HCT116 (cell line): ENCODE measurements around the gene TBC1D4. TPM values are rescaled to one million over a fixed set of nuclear protein-coding genes. Genes with fewer than 3 reads are reported as not detected.

Experiments used
- ATAC-seq: fragments of 200-7000 bp; cut with Tn5 transposase; 2 replicates; pipeline ENCODE4 v1.9.1; 2020; ENCODE audit warnings: mild to moderate bottlenecking, moderate library complexity
- BruUV-seq: library from RNA; stranded (reverse); fragments of 400-500 nt; replicated peaks from 2 replicates; lab custom pipeline; 2021; lab: Mats Ljungman, UMichigan
- CTCF ChIA-PET: fragments of 300-600 bp; sonication (Branson Sonifier 250); formaldehyde crosslinking; loops from one replicate; lab custom pipeline; 2021; ENCODE audit warnings: antibody characterized with exemption; lab: Charles Lee
- POLR2A ChIA-PET: fragments of 300-600, 350-600 bp; sonication (Branson Sonifier 250); formaldehyde crosslinking; loops from one replicate; lab custom pipeline; 2021; ENCODE audit warnings: antibody characterized with exemption; lab: Charles Lee
- RAD21 ChIA-PET, 2 experiments: fragments of 300-600 bp; sonication (Branson Sonifier 250); formaldehyde crosslinking; loops; one replicate each; lab custom pipeline; 2023; ENCODE audit warnings: low total read pairs in 2 of 2; ENCODE audit not compliant: uncharacterized antibody in 2 of 2, unreplicated experiment in 2 of 2, low non-redundant PET in 1 of 2; lab: Charles Lee
- DNase-seq: peaks from one replicate; pipeline ENCODE4 v3.0.0-alpha.2; 2010; ENCODE audit warnings: low read depth, low spot score
- H2AFZ ChIP-seq: fragments of 200-600 bp; shearing (Covaris generic), sonication (generic); 2 replicates; pipeline ENCODE4 v1.6.1; 2017; ENCODE audit warnings: low read depth, mixed run types, mixed read lengths, antibody characterized with exemption, low read length; ENCODE audit not compliant: poor library complexity, severe bottlenecking
- H3K27ac ChIP-seq: 2 replicates; pipeline ENCODE4 v1.5.1; 2012; ENCODE audit warnings: low read depth, low read length
- H3K27me3 ChIP-seq: fragments of 200-600 bp; sonication (generic); 2 replicates; pipeline ENCODE4 v1.6.1; 2016; ENCODE audit warnings: mixed run types, low read length, mixed read lengths; ENCODE audit not compliant: insufficient read depth
- H3K36me3 ChIP-seq, 2 experiments: fragments of 200-500 bp in 1 of 2; fragments of 200-600 bp in 1 of 2; sonication (Bioruptor generic) in 1 of 2; sonication (generic) in 1 of 2; 2 replicates each; pipeline versions ENCODE4 v1.5.1 to v1.6.1; 2014 to 2016; ENCODE audit warnings: low read length in 2 of 2, inconsistent platforms in 1 of 2, mixed read lengths in 1 of 2, mixed run types in 1 of 2; ENCODE audit not compliant: insufficient read depth in 2 of 2, control insufficient read depth in 1 of 2
- H3K4me1 ChIP-seq, 2 experiments: fragments of 200-600 bp in 1 of 2; sonication (generic) in 1 of 2; 2 replicates each; pipeline versions ENCODE4 v1.5.1 to v1.6.1; 2012 to 2017; ENCODE audit warnings: low read length in 2 of 2, inconsistent platforms in 1 of 2, mild to moderate bottlenecking in 1 of 2, mixed read lengths in 1 of 2, mixed run types in 1 of 2, moderate library complexity in 1 of 2; ENCODE audit not compliant: insufficient read depth in 2 of 2, control insufficient read depth in 1 of 2
- H3K4me2 ChIP-seq: fragments of 200-600 bp; sonication (generic); 2 replicates; pipeline ENCODE4 v1.6.1; 2017; ENCODE audit warnings: mixed run types, low read length, mixed read lengths
- H3K4me3 ChIP-seq, 2 experiments: fragments of 200-600 bp in 1 of 2; sonication (generic) in 1 of 2; replicated peaks in 1 of 2; 2 replicates each; pipeline ENCODE4 v1.5.1; 2011 to 2016; ENCODE audit warnings: low read length in 2 of 2, control low read depth in 1 of 2, low read depth in 1 of 2, mild to moderate bottlenecking in 1 of 2, mixed read lengths in 1 of 2, mixed run types in 1 of 2
- H3K79me2 ChIP-seq: fragments of 200-600 bp; sonication (generic); 2 replicates; pipeline ENCODE4 v1.6.1; 2017; ENCODE audit warnings: mild to moderate bottlenecking, mixed run types, low read length, moderate library complexity, mixed read lengths; ENCODE audit not compliant: insufficient read depth
- H3K9ac ChIP-seq: fragments of 200-600 bp; sonication (generic); 2 replicates; pipeline ENCODE4 v1.6.1; 2016; ENCODE audit warnings: low read length, mixed read lengths
- H3K9me2 ChIP-seq: fragments of 200-600 bp; sonication (generic), shearing (Covaris generic); 2 replicates; pipeline ENCODE4 v1.6.1; 2017; ENCODE audit warnings: mixed run types, mild to moderate bottlenecking, moderate library complexity; ENCODE audit not compliant: insufficient read depth
- H3K9me3 ChIP-seq, 2 experiments: fragments of 200-500 bp in 1 of 2; fragments of 200-600 bp in 1 of 2; sonication (Bioruptor generic) in 1 of 2; sonication (generic) in 1 of 2; 2 replicates each; pipeline ENCODE4 v1.6.1; 2014 to 2017; ENCODE audit warnings: low read length in 2 of 2, mixed read lengths in 2 of 2, inconsistent platforms in 1 of 2, low read depth in 1 of 2, mild to moderate bottlenecking in 1 of 2, mixed run types in 1 of 2, moderate library complexity in 1 of 2; ENCODE audit not compliant: control insufficient read depth in 1 of 2, insufficient read depth in 1 of 2
- H4K20me1 ChIP-seq: fragments of 200-600 bp; sonication (generic), shearing (Covaris generic); 2 replicates; pipeline ENCODE4 v1.6.1; 2017; ENCODE audit warnings: mixed run types, mild to moderate bottlenecking, moderate library complexity; ENCODE audit not compliant: insufficient read depth
- CBX3 ChIP-seq: IDR thresholded peaks from 2 replicates; pipeline ENCODE4 v1.6.1; 2012; ENCODE audit warnings: low read depth
- EZH2 ChIP-seq: fragments of 200-600 bp; sonication (generic); IDR thresholded peaks from 2 replicates; pipeline ENCODE4 v1.6.1; 2017; ENCODE audit warnings: antibody characterized with exemption, mixed run types
- FOSL1 ChIP-seq: IDR thresholded peaks from 2 replicates; pipeline ENCODE4 v1.6.1; 2012; ENCODE audit warnings: low read depth
- MAX ChIP-seq: IDR thresholded peaks from 2 replicates; pipeline ENCODE4 v1.6.1; 2012
- POLR2A ChIP-seq: IDR thresholded peaks from 2 replicates; pipeline ENCODE4 v1.7.0; 2011; ENCODE audit warnings: borderline replicate concordance; ENCODE audit not compliant: insufficient read depth, insufficient read length; ENCODE audit errors: extremely low read depth
- SP1 ChIP-seq: IDR thresholded peaks from 2 replicates; pipeline ENCODE4 v1.6.1; 2012; ENCODE audit warnings: low read depth
- ZBTB33 ChIP-seq: IDR thresholded peaks from 2 replicates; pipeline ENCODE4 v1.6.1; 2011; ENCODE audit warnings: mild to moderate bottlenecking, low read length, moderate library complexity; ENCODE audit not compliant: insufficient replicate concordance; ENCODE audit errors: extremely low read depth
- intact Hi-C: fragments of 100-400 bp; cut with micrococcal nuclease; formaldehyde crosslinking; loops from 2 replicates; pipeline ENCODE4 v1.10.0; 2022
- total RNA-seq: library from RNA; stranded (reverse); gene quantifications from one replicate; pipeline ENCODE4 v1.2.1, GENCODE V29; 2021; ENCODE audit not compliant: unreplicated experiment

TBC1D4 gene
- total RNA-seq, 1 experiment from 2014 or later = 24.6 TPM

- H3K4me3 ChIP-seq = no peak overlapping the region
- peaks cover 16% of the 10 kb centered on the region; the same call in 1 of the 2 replicates for H3K79me2 ChIP-seq
- H4K20me1 ChIP-seq = 0 out of 2 replicates have a peak, but pooled peaks cover 4% of the 10 kb centered on the region
- POLR2A ChIA-PET = no interaction called here
- H3K36me3 ChIP-seq = no peaks in the 10 kb centered on the region
- RAD21 ChIA-PET = no interaction called here
- no peak for ATAC-seq
- TF ChIP-seq CBX3 = no peak
- no peak for TF ChIP-seq SP1
- TF ChIP-seq, all 23 proteins: peak for 0
- H3K4me1 ChIP-seq = peaks cover 23 to 24% of the 10 kb centered on the region in 2 experiments
- DNase-seq = no peak
- intact Hi-C loops = no loop called here
- no peak overlapping the region for H3K9ac ChIP-seq
- no peak overlapping the region for H2AFZ ChIP-seq
- no peaks in the 10 kb centered on the region for H3K9me2 ChIP-seq
- H3K4me2 ChIP-seq = peak overlapping the region; percentile 46; the same call in 1 of the 2 replicates
- CTCF ChIA-PET = no interaction called here
- BruUV-seq = no TSS peak
- H3K27ac ChIP-seq = no peak overlapping the region
- H3K27me3 ChIP-seq = no peaks in the 10 kb centered on the region
- no peaks in the 10 kb centered on the region for H3K9me3 ChIP-seq
Observed at GRCh38 chr13:75417656-75418055, 64.3 kb downstream of the TBC1D4 start.

GRCh38 chr13:75417012-75417384 lies 65.0 kb downstream of the TBC1D4 start:
- intact Hi-C loops = no loop called here

More at GRCh38 chr13:75417012-75417384, 65.0 kb downstream of the TBC1D4 start:
- ATAC-seq = peak; percentile 77
- Histone ChIP-seq H3K36me3 (no peaks in the 10 kb centered on the region), H3K9ac (no peak overlapping the region), H3K27me3 (no peaks in the 10 kb centered on the region), H3K27ac (no peak overlapping the region), H3K9me2 (no peaks in the 10 kb centered on the region), H3K4me3 (0 out of 4 replicates have a peak overlapping the region, but pooled peaks of 1 of the 2 experiments have one; percentile 1), H2AFZ (no peak overlapping the region), H3K9me3 (no peaks in the 10 kb centered on the region), H3K79me2 (peaks cover 17% of the 10 kb centered on the region; the same call in 1 of the 2 replicates), H3K4me2 (peak overlapping the region; percentile 46), H3K4me1 (peaks cover 23 to 24% of the 10 kb centered on the region in 2 experiments), H4K20me1 (0 out of 2 replicates have a peak, but pooled peaks cover 4% of the 10 kb centered on the region)
- ChIA-PET CTCF (no interaction called here), POLR2A (no interaction called here), RAD21 (no interaction called here)
- no TSS peak for BruUV-seq
- TF ChIP-seq CBX3 = 0 out of 2 replicates have a peak, but pooled peaks have one; percentile 19
- 0 out of 2 replicates have a peak, but pooled peaks have one; percentile 15 for TF ChIP-seq FOSL1
- TF ChIP-seq ZBTB33 = no peak
- TF ChIP-seq EZH2 = no peak
- no peak for TF ChIP-seq MAX
- no peak for TF ChIP-seq POLR2A
- no peak for TF ChIP-seq SP1
- no peak for DNase-seq
